Stimulated activated CD4-positive, alpha-beta T cell treated with anti-CD3 and anti-CD28 coated beads, TNF-alpha, amount 100 ng/mL, for 48 hours (primary cell): Measurements from ENCODE around the gene PDCD5.
A peak's percentile ranks its signal among the peaks of the same experiment; 100 is the strongest.
"Not testable (repeated sequence)": the region's sequence is repeated elsewhere in the genome, so short reads cannot be mapped to it uniquely, and the experiment has no call there.

Experiments
- DNase-seq, 3 donors: peaks; one replicate each; pipeline ENCODE4 v3.0.0-alpha.2; 2020; ENCODE audit warnings: low read depth in 3 of 3

PDCD5 gene

GRCh38 chr19:32576790-32577189, 4.2 kb upstream of the PDCD5 start:
- DNase-seq, result no peak

- no peak for DNase-seq
These were observed 563 bp upstream of the PDCD5 start for GRCh38 chr19:32580353-32580900.

- no peak for DNase-seq
These were observed 752 bp downstream of the PDCD5 start for GRCh38 chr19:32581705-32582179.

- DNase-seq, result not testable (repeated sequence)
These were observed 6.9 kb downstream of the PDCD5 start for GRCh38 chr19:32587747-32588504.

GRCh38 chr19:32594021-32594420, 13.0 kb downstream of the PDCD5 start:
- no peak for DNase-seq

- no peak for DNase-seq
These were observed 14.5 kb downstream of the PDCD5 start for GRCh38 chr19:32595491-32595890.

- DNase-seq, result no peak
These were observed 17.0 kb downstream of the PDCD5 start for GRCh38 chr19:32598022-32598421.

- DNase-seq, result no peak
These were observed 18.3 kb downstream of the PDCD5 start for GRCh38 chr19:32599258-32599657.

GRCh38 chr19:32599736-32600157, 18.8 kb downstream of the PDCD5 start:
- DNase-seq, result peak in 1 of 3 donors; percentile 30

- no peak for DNase-seq
These were observed 23.0 kb downstream of the PDCD5 start for GRCh38 chr19:32603961-32604360.

- no peak for DNase-seq
These were observed 24.6 kb downstream of the PDCD5 start for GRCh38 chr19:32605544-32605943.

GRCh38 chr19:32606289-32606688, 25.3 kb downstream of the PDCD5 start:
- DNase-seq, result no peak

- DNase-seq, result no peak
These were observed 26.5 kb downstream of the PDCD5 start for GRCh38 chr19:32607479-32607878.

GRCh38 chr19:32611161-32611560, 30.2 kb downstream of the PDCD5 start:
- no peak for DNase-seq

- no peak for DNase-seq
These were observed 32.0 kb downstream of the PDCD5 start for GRCh38 chr19:32613008-32613407.

GRCh38 chr19:32614916-32615315, 33.9 kb downstream of the PDCD5 start:
- DNase-seq, result no peak

GRCh38 chr19:32615569-32615968, 34.6 kb downstream of the PDCD5 start:
- no peak for DNase-seq

- no peak for DNase-seq
These were observed 38.2 kb downstream of the PDCD5 start for GRCh38 chr19:32619051-32619685.

GRCh38 chr19:32622002-32622401, 41.0 kb downstream of the PDCD5 start:
- DNase-seq, result no peak

GRCh38 chr19:32624410-32624809, 43.4 kb downstream of the PDCD5 start:
- no peak for DNase-seq

GRCh38 chr19:32626969-32627368, 46.0 kb downstream of the PDCD5 start:
- no peak for DNase-seq

GRCh38 chr19:32627714-32628270, 46.8 kb downstream of the PDCD5 start:
- no peak for DNase-seq

- no peak for DNase-seq
These were observed 49.3 kb downstream of the PDCD5 start for GRCh38 chr19:32630338-32630737.
